GM18907 (cell line): ENCODE measurements around the gene TMEM269.
"Not testable (repeated sequence)": the region's sequence is repeated elsewhere in the genome, so short reads cannot be mapped to it uniquely, and the experiment has no call there.

Experiments used
- ATAC-seq: cut with Tn5 transposase; IDR thresholded peaks from one replicate; pipeline ENCODE4 v1.9.1; 2021; ENCODE audit warnings: mild to moderate bottlenecking, moderate library complexity; ENCODE audit not compliant: unreplicated experiment

TMEM269 gene

DNA sequence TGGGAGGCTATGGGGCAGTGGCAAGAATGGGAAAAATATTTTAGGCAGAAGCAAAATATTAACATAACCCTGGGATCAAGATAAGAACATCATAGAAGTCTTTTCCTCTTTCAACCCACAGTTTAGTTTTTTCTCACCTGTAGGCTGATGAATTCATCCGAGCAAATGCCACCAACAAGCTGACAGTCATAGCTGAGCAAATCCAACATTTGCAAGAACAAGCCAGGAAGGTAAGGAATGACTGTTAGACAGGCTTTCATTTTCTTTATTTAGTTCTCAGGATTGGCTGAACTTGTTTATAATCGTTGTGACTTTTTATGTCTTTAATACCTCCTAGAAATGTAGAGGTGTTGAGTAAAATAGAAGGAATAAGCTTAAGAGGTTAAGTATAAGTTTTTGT is 11.4 kb upstream of the TMEM269 start:
- no peak for ATAC-seq

DNA sequence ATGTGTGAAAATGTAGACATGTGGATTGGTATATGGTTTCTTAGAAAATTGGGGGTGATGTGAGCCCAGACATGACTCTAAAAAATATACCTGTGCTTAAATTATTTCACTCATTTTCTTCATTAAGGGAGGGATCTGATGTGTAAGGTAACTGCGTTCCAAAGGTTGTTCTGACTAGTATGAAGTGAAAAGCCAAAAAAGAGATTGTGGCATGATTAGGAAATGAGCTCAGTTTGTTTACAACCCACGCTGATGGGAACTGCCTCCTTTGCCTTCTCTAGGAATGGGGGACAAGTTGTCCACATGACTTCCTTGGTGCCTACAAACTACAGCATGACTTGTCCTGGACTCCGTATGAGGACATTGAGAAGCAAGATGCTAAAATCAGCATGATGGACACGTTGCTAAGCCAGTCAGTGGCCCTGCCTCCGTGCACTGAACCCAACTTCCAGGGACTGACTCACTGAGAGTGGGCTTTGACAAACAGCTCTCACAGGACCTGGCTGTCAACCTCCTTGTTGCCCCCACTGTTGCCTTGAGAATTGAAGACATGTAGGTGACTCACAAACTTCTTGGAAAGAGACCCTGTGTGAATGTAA is 9.8 kb upstream of the TMEM269 start:
- no peak for ATAC-seq

DNA sequence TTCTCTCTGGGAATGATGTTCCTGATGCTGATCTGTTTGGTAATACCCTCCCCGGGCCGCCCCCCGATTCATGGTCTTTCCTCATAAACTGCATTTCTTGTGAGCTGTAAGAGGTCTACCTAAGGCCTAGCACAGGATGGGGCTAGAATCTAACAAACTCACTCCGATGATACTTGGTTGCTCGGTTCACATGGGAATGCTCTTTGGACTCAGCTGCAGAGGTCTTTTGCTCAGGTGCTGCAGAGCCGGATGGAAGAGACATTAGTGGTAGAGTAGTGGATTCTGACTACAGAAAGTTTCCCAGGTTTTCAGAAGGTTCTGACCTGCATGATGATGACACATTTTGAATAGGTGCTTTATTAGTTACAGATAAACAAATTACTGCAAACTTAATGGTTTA is 8.3 kb upstream of the TMEM269 start:
- ATAC-seq = no peak

DNA sequence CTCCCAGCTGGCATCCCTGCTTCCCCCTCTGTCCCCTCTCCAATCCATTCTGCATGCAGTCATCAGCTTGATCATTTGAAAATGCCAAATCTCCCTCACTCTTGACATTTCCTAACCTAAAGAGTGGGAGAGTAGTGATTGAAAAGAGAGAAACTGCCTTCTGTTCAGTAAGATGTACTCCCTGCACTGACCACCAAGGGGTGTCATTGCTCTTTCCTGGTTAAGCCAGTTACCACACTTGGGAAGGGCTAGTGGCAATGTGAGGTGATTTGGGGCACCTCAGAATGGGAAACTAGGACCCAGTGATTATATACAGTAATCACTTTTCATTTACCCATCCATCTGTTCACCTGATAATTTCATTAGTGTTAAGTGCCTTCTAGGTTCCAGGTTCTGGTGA is 6.9 kb upstream of the TMEM269 start:
- no peak for ATAC-seq

DNA sequence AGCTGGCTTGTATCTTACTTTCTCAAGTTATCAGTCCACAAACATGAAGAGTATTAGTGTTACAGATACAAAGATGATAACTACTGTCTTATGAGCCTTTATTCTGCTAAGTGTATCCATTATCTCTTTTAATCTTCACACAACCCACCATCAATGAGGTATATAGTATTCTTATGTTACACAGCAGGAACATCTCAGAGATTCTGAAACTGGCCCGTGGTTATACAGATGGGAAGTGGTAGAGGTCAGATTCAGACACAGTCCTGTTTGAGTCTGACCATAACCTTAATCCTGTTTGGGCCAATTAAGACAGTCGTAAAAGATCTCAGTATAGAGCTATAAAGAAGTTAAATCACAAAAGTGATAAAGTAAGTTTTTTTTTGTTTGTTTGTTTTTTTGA is 5.1 kb upstream of the TMEM269 start:
- ATAC-seq = peak; percentile 53

DNA sequence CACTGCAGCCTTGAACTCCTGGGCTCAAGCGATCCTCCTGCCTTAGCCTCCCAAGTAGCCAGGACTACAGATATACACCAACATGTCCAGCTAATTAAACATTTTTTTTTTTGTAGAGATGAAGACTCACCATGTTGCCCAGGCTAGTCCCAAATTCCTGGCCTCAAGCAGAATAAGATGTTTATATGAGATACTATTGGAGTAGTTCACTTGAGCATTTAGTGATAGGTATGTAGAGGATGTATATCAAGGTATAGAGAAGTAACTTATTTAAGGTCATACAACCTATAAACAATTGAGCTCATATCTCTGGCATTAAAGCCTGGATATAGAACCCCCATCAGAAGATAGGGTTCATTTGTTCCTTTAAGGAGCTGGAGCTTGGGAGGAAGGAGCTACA is 4.6 kb upstream of the TMEM269 start:
- no peak for ATAC-seq

DNA sequence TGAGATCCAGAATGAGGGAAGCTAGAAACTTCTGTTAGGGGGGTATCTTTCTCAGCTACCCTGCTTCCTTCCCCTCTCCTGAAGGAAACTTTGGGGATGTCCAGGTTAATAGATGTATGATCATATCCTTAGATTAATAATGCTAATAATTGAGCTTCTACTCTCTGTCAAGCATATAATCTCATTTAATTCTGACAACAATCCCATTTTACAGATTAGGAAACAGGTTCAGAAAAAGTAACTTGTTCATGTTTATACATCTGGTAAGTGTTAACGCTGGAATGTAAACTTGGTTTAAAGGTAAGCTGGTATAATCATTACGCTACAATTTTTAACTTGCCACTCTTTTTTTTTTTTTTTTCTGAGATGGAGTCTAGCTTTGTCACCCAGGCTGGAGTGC is 1.7 kb upstream of the TMEM269 start:
- no peak for ATAC-seq

DNA sequence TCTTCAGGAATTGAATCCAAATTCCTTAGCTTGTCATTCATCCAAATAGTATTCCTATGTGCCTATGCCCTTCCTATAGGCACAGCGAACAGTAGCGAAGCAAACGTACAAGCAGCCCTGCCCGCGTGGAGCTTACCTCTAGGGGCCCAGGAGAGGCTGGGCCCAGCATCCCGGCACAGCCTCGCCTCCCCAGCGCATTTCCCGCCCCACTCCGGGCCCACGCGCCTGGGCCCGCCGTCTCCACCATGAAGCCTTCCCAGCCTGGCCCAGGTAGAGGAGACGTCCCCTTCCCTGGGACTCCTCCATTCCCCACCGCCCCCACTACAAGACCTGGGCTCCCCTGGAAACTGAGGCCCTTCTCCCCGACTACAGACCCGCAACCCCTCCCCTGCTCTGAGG is 245 bp upstream of the TMEM269 start:
- no peak for ATAC-seq

DNA sequence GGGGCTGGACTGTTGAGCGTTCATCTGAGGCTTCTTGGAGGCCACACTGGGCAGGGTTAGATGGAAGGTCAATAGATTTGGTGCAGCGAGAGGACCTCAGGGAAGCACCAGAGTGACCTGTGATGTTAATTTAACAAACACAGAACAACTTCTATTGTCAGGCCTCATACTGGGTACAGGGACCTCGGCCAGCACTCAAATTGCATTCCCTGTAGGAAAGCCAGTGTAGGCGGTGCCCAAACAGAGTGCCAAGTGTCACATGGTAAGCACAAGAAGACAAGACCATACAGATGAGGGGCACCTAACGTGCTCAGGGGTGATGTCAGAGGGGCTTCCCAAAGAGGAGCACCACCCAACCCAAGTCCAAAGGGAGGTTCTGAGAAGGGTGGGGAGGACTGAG is 1.3 kb downstream of the TMEM269 start:
- no peak for ATAC-seq

DNA sequence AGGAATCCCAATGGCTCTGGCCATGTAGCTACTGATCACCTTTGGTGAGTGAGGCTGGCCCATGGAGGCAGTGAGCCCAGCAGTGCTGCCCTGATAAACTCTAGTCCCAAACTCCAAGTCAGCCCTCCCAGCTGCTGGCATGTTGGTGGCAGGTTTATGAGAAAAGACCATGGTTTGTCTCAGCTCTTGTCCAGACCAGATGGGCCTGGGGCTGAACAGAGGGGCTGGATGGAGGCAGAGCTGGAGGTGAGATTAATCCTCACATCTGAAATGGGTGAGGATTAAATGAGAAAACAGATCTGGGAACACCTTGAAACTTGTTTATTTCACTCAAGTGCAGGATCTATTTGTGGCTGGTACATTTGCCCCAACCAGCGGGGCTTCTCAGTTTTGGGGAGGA is 3.2 kb downstream of the TMEM269 start:
- no peak for ATAC-seq

DNA sequence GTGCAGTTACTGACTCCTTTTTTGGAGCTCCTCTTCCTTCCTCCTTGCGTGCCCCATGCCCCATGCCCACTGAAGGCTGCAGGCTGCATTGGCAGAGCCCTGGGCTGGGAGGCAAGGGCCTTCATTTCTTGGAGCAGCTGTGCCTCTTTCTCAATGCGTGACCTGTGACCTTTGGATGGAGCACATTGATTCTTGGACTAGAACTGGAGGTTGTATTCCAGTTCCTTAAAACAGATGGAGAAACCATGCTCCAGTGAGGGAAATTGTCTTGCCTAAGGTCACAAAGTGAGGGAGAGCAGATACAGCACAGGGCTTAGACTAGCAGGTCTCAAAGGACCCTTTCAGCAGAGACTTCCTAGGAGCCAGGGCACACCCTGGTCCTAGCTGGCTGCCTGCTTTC is 9.0 kb downstream of the TMEM269 start:
- no peak for ATAC-seq

DNA sequence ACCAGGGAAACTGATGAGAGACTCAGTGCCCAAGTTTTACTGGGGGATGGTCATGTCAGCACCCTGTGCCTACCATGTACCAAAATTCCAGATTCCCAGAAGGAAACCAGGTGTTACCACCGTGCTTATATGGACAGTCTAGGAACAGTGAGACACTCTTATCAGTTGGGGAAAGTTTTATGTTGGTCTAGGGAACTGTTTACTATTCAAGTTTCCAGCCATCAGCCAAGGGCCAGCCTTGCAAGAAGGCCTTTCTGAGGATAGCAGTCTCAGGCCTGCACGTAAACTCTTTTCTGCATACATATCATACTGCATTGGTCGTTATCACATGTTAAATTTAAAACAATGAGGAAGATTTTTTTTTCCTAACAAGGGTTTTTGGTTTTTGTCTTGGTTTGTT is 12.6 kb downstream of the TMEM269 start:
- no peak for ATAC-seq

DNA sequence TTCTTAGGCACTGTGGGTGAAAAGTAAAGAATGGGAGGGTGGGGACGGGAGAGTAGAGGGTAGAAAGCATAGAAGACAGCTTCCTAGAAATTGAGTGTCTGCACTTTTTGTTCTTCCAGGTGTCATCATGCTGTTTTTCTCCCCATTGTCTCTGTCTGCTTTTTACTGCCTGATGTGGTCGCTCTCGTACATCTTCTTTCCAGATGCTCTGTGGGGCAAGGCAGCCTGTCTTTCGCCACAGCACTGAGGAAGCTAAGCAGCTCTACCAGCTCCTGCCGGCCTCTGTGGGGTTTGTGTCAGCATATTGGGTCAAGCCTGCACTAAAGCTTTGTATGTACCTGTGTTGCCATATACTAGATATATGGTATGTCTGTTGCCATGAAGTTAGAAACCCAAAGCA is 13.2 kb downstream of the TMEM269 start:
- no peak for ATAC-seq

DNA sequence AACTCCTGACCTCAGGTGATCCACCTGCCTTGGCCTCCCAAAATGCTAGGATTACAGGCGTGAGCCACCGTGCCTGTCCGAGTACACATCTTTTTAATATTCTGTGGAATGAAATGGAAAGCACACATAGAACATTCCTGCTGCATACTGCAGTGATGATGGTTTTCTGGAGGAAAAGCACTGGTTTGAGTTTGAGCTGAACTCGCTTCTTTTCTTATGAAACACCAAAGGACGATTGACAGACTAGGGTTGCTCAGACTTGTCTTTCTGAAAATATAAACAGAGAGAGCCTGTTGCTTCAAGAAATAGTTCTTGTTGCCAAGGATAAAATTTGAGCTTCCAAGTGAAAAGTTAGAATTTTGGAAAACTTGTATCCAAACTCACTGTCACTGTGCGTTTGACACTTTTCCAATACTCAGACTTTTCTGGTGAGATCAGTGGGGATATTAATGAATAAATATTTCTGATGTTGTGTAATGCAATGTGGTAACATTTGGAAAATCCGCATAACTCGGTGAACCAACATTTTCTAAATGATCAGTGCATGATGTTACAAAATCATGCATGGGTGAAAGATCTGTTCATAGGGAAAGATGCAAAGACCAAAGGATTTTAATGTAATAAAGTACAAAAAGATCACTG is 17.2 kb downstream of the TMEM269 start:
- ATAC-seq = no peak

DNA sequence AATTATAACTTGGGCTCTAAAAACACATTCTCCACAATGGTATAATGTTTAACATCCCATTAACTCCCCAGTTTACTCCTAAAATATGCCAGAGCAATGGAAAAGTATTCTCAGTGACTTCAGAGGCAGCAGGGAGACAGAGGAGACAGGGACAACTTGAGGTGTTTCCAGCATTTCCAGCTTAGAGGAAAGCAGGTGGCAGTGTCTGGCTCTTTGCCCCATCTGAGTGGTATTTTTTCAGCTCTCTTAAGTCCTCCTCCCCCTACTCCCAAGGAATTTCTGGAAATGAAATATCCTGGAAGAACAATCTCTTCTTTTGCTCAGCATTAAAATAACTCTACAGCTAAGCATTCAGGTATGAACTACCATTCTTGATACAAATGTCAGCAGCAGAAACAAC is 21.4 kb downstream of the TMEM269 start:
- no peak for ATAC-seq

DNA sequence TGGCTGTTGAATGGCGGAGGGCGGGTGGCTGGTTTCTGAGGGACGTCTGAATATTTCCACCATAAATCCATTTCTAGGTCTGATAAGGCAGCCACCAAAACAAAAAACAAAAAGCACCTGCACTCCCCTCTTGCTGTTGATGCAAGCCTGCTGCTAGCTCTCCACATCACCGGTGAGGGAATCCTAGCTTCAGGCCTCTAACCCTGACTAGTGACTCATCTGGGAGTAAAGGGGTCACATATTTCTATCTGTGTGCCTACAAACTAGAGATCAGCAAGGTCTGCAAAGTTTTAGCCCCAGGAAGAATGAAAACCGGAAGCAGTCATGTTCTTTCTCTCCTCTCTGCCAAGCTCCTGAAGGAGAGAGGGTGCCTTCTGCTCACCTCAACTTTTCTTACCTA is 21.8 kb downstream of the TMEM269 start:
- ATAC-seq = no peak

DNA sequence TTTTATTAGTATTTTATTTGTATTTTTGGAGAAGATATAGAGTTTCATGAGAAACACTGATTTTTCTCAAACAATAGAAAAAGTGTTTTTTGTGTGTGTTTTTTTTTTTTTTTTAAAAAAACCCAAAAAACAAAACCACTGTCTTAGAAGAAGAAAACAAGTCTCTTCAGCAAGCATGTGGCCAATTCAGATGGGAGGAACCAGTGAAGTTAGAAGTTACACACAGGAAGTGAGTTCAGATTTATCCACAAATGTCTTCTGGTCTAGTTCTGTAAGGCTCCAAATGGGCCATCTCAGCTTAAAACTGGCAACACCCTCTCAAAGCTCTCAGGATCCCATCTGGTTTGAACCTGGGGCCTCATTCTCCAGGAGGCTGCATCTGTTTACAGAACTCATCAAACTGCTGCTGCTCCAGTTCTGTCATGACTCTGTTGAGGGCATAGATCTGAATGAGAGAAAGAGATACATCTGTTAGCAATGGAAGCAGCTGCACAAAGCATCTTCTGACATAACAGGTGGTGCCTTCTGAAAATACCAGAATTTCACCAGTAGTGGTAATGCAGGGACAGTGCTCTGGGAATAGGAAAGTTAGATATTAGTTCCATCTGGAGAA is 22.4 kb downstream of the TMEM269 start:
- ATAC-seq = no peak

DNA sequence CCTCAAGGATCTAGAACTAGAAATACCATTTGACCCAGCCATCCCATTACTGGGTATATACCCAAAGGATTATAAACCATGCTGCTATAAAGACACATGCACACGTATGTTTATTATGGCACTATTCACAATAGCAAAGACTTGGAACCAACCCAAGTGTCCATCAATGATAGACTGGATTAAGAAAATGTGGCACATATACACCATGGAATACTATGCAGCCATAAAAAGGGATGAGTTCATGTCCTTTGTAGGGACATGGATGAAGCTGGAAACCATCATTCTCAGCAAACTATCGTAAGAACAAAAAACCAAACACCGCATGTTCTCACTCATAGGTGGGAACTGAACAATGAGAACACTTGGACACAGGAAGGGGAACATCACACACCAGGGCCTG is 30.0 kb downstream of the TMEM269 start:
- not testable (repeated sequence) for ATAC-seq

DNA sequence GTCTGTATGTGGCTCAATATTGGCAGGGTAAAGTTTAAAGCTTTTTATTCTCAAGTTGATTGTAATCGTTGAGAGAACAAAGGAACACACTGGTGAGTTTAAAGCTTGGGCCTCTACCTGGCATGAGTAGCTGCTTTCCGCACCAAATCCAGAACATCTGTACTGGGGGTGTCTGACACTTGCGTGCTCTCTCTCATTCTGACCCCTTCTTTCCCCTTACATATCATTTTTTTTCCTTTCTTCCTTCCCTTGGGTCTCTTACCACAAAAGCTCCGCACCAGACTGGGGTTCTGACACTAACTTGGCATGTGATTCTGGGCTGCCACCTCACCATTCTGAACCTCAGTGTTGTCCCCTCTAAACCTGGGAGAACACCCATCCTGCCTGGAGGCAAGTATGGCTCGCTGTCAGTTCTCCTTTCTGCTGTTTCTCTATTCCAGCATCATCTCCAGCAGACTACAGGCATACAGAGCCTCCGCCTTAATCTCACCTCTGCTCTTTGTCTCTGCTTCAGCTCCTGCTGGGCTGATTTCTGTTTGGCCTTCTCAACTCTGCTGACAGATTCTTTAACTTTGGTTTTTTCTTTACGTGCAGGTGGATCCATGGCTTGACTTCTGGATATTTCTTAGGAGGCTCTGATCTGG is 31.3 kb downstream of the TMEM269 start:
- ATAC-seq = peak; percentile 2

DNA sequence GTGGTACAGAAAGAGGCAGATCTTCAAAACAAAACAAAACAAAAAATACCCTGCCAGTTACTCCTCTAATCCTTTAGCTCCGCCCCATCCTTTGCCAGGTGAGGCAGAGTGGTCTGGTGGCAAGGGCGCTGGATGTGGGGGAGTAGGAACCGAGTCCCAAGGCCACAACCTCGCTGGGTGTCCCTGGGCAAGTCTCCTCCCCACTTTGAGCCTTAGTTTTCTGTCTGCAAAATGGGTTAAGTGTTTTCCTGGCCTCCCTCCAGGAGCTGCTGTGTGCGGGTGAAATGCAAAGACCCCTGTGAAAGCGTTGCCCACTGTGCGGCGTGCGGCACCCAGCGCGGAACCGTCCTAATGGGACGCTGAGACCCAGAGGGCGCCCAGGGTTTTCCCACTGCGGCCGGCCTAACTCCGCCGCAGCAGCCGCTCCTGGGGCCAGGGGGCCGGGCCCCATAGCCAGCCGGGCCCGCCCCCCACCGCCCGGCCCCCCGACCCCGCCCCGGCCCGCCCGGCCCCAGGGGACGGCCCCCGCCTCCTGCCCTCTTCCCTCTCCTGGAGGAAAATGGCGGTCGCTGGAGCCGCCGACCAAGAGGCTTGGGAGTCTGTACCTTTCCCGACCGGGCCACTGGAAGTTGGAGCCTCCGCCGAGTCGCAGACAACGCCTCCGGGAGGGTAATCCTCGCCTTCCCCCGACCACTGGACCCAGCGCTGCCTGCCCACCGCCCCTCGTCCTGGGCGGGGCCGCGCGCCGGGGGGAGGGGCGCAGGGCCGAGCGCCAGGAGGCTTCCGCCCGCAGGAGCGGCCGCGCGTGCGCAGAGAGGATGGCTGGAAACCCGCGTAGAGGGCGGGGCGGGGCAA is 32.0 kb downstream of the TMEM269 start, which contains the start of the genes ERMAP and SVBP:
Gene ERMAP (plus strand): TSS at position 538 of the 855 bp plus-strand sequence. CDS start 13,327 bp downstream, outside the sequence.
Gene SVBP (minus strand): TSS at position 813 of the 855 bp plus-strand sequence. CDS start 853 bp downstream, outside the sequence.
- ATAC-seq = peak; percentile 81

DNA sequence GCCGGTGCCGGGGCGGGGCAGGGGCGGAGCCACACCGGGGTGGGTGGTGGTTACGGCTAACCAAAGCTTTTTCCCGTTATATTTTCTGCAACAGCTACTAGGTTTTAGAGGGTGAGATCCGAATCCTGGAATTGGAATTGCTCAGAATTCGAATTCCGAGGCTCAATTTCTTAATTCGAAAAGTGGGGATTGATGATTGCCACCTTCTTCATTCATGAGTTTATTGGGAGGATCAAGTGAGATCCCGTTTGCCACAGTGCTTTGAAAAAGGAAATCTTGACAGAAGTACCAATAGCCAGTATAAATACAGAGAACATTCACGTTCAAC is 32.6 kb downstream of the TMEM269 start:
- ATAC-seq = no peak
